NCI-H1694 treated with DMSO at 0.1 percent for 48 hours (cell line): ENCODE results near the gene KHSRP.

Experiments
- DNase-seq: peaks from one replicate; lab custom pipeline; 2025; lab: John Stamatoyannopoulos, UW

KHSRP gene

GRCh38 chr19:6392221-6393073 lies 32.2 kb downstream of the KHSRP start:
- DNase-seq: no peak

- no peak for DNase-seq
Measured at GRCh38 chr19:6387372-6387771, 37.2 kb downstream of the KHSRP start.

DNA sequence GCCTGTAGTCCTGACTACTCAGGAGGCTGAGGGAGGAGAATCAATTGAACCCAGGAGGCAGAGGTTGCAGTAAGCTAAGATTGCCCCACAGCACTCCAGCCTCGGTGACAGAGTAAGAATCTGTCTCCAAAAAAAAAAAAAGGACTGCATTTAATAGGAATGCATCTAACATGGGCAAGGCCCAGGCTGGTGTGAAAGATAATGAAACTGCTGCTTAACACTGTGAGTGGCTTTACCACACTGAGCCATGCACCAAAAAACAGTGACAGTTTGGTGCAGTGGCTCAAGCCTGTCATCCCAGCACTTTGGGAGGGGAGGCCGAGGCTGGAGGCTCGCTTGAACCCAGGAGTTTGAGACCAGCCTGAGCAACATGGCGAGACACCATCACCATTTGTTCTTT lies 40.2 kb downstream of the KHSRP start:
- no peak for DNase-seq

- no peak for DNase-seq
Measured at GRCh38 chr19:6383188-6383587, 41.4 kb downstream of the KHSRP start.

GRCh38 chr19:6381030-6381750 lies 43.4 kb downstream of the KHSRP start:
- DNase-seq: no peak

GRCh38 chr19:6379744-6380143 lies 44.9 kb downstream of the KHSRP start:
- no peak for DNase-seq

DNA sequence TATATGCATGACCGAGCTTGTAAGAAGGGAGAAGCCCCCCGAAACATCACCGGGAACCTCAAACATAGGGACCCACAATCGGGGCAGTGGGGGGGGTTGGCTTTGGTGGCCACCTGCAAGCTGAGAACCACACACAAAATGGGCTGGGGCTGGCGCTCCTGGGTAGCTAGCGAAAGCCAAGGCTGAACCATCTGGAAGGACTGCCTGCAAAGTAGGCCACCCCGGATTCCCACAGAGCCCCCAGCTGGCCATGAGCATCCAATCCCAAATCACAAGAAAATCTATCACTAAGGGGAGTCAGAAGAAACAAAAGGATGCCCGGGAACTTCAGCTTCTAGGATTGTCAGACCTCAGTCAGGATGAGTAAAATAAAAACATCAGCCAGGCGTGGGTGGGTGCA lies 46.1 kb downstream of the KHSRP start:
- no peak for DNase-seq

DNA sequence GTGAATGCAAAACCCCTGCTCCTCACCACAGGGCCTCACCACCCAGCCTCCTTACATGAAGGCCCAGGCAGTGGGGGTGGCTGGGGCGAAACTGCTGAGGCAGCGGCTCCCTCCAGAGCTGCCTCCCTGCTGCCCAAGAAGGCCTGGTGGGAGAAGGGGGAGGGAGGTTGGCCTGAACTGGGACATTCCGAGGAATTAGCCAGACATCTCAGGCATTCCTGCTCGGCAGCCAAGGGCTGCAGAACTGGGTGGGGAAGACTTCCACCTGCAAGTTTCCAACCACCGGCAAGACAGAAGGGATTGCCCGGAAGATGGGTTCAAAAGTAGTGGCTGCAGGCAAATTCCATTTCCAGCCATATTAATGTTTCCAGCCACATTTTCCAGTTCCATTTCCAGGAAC lies 46.6 kb downstream of the KHSRP start:
- no peak for DNase-seq

GRCh38 chr19:6376512-6377190 lies 48.0 kb downstream of the KHSRP start:
- DNase-seq: no peak

DNA sequence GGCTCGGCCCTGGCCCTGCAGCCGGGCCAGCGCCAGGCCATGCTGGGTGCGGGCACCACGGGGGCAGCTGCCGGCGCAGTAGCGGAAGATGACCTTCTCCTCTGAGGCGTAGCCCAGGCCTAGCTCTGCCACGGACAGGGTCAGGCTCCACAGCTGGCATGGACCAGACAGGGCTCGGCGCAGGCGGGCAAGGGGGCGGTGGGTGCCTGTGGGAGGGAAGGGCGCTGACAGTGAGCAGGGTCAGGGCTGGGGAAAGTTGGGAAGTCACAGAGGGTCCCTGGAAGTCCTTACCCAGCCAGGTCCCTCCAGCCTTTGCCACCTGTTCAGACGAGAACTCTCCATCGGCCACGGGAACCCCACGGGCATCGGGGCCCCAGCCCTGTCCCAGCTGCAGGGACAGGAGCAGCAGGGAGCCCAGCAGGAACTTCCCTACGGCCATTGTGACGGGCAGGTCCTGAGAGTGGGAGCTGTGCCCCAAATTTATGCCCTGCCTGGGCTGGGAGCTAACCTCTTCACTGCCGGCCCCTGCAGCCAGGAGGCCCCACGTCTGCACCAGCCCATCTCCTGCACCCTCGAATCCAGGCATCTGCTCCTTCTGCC lies 49.1 kb downstream of the KHSRP start, which contains the start of gene PSPN:
Gene PSPN, minus strand, starts transcription at position 523 of the 600 bp plus-strand sequence. Its CDS starts 84 bp downstream, at position 439.
- DNase-seq: no peak

- no peak for DNase-seq
Measured at GRCh38 chr19:6374711-6375410, 49.8 kb downstream of the KHSRP start.

DNA sequence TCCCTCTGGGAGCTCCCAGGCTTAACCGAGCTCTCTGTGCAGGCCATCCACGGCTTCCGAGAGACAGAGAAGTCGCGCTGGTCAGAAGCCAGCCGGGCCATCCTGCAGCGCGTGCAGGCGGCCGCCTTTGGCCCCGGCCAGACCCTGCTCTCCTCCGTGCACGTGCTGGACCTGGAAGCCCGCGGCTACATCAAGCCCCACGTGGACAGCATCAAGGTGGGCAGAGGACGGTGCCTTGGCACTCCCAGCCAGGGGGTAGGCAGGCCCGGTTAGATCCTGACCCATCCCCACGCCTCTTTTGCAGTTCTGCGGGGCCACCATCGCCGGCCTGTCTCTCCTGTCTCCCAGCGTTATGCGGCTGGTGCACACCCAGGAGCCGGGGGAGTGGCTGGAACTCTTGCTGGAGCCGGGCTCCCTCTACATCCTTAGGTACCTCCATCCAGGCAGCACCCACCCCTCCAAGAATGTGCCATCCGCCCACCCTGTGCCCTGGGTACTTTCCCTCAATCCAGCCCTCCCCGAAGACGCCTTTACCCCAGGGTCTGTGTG lies 50.4 kb downstream of the KHSRP start:
- no peak for DNase-seq

DNA sequence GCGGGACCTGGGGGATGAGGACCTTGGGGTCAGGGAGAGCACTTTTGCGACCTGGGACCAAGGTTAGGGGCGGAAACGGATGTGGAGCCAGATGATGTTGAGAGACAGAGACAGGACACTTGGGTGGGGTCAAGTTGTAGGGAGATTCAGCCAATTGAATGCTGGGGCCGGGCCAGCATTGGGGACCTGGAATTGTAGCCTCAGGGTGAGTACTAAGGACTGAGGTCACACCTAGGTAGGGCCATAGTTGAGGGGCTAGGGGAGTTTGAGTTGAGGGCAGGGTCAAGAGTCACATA lies 50.9 kb downstream of the KHSRP start:
- no peak for DNase-seq

- DNase-seq: peak; percentile 77
Measured at GRCh38 chr19:6373096-6373812, 51.4 kb downstream of the KHSRP start.

- peak; percentile 98 for DNase-seq
Measured at GRCh38 chr19:6372594-6373095, 52.0 kb downstream of the KHSRP start, which contains the start of gene ALKBH7. Gene ALKBH7 (plus strand): TSS chr19:6372794. CDS start chr19:6372821, 27 bp downstream.

GRCh38 chr19:6364353-6364752 lies 60.3 kb downstream of the KHSRP start:
- DNase-seq: no peak
